ENCODE results near the gene GULP1.
"Not testable (repeated sequence)": the region's sequence is repeated elsewhere in the genome, so short reads cannot be mapped to it uniquely, and the experiment has no call there.

GULP1 gene

DNA sequence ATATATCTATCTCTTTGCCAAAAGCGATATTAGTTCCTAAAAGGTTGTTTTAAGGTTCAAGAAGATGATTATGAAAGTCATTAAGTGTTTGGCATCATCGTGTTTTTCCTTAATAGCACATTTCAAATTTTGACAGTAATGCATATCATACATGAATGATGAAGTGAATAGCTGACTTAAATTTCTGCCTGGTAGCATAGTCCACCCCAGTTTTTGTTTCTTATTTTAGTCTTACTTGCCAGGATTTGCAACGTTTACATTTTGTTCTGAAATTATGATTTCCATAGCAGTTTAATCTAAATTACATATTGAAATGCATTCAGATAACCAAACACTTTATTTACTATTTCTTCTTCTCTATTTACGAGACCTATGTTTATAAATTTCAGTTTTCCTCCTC, 201.1 kb downstream of the GULP1 start:
- no peak for DNase-seq

DNA sequence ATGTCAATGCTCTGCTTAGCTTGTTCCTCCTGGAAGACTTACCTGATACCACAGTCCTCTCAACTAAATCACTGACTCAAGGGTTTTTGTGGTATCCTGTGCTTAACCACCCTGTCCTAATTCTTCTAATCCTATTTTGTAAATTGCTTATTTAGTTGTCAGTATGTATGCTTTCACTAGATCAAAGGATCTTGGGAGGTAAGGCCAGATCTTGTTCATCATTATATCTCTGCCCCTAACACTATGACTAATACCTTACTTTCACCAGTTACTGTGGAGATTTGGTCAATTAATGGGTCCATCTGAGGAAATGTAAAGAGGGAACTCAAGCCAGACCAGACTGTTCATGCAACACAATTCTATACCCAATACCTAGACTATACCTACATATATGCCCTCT, 203.2 kb downstream of the GULP1 start:
- DNase-seq, result no peak

DNA sequence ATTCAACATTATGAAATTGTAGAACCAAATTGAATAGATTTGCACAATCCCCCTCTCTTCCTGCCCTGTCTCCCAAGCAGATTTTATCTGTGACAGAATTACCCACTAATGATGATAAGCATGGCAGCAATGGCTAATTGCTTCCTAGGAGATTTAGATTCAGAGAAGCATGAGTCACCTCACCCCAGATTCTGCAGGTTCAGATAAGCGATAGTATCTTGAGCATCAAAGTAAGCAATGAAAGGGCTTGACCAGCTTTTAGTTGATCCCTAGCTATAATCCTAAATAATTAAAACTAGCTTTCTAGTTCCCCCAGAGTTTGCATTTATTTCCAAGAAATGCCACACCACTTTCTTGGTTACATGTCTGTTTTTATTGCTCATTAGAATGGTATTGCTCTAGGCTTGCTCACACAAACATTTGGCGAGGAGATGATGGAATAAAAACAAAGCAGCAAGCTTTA, 204.3 kb downstream of the GULP1 start:
- no peak for DNase-seq

DNA sequence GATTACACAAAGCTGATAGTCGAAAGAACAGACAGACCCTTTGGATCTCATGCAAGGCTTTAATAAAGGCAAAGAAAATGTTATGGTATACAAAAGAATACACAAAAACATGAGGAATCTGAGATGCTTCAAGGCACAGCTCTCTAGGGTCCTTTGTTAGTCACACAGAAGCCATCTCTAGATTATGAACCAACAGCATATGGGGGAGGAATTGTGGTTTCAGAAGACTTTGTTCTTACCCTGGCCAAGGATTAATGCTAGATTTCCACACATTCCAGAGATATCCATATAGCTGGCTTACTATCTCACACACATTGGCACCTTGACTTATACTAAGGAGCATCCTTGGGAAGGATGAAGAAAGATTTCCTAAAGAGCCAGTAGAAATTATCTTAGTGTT, 206.1 kb downstream of the GULP1 start:
- no peak for DNase-seq

- no peak for DNase-seq
These were observed 212.3 kb downstream of the GULP1 start for GRCh38 chr2:188503975-188504374.

DNA sequence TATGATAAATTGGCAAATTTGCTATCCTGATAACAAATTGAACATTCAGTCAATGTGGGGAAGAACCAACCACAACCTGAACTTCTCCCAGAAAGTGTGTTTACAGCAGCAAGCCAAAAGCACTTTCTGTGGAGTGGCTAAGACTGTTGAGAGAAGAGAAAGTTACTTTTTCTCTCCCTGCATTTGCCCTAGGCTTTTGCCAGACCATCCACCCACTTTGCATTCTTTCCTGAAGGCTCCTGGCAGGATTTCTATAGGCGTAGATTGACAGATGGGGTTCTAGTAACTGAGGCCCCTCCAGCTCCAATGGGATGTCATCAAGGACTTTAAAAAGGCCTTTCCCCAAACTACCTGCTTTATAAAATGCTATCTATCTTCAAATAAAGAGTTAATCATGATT, 215.2 kb downstream of the GULP1 start:
- no peak for DNase-seq

DNA sequence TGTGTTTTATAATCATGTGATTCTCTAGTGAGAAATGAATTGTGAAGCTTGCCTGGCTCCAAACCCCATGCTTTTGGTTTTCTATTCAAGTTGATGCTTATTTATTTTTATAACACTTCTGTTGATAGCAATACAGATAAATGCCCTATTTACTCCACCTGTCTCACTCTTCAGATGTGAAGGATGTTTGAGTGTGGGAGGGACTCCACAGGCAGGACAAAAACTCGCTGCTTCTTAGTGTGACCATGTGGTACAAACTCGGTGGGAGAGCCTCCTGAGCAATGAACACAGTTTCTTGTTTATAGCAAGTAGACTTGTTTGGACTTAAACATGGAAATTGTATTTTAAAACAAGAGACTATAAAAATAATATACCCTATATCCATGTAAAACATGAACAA, 219.7 kb downstream of the GULP1 start:
- DNase-seq, result no peak

DNA sequence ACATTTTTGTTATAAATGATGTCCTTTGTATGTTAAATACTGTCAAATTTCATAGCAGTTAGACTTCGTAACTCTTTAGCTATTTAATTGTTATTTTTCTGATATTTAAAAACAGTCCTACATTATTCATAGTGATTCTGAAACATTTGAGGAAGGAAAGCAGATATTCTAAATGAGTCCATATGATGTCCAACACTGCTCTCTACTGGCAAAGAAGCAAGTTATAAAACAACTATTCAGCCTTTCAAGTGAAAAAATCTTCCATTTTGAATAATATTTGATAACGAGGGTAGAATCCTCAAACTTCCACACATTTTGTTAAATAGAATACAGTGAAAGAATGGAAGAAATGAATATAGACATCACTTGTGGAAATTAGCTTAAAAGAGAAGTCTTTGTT, 220.8 kb downstream of the GULP1 start:
- no peak for DNase-seq

- no peak for DNase-seq
These were observed 224.2 kb downstream of the GULP1 start for GRCh38 chr2:188515918-188516317.

DNA sequence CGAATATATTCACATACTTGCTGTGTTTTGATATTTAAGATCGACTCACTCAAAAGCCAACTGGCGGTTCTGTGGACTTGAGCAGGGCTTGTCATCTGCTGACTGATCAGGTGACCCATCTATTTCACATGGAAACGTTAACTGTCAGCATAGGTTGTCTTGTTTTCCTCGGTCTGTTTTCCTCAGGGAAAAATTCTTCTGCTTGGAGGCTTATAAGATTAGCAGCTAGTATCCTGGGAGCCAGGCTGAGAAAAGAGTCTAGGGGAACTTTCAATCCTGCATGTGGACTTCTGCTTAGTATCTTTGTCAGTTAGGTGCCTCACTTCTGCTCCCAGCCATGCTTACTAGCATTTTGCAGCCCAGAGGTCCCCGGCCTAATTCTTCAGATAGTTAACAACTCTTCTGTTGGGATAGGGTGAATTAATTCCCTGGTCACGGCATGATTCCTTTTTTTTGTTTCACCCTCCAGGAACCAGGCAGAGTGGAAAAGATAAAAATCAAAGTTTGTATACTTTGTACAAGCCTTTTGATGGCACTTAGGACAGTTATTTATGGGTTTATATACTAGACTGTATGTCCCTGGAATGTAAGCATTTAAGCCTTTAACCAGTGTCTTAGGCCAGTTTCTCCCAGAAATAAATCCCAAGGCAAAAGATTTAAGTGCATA, 226.0 kb downstream of the GULP1 start:
- no peak for DNase-seq

GRCh38 chr2:188518381-188518780, 226.7 kb downstream of the GULP1 start:
- no peak for DNase-seq

DNA sequence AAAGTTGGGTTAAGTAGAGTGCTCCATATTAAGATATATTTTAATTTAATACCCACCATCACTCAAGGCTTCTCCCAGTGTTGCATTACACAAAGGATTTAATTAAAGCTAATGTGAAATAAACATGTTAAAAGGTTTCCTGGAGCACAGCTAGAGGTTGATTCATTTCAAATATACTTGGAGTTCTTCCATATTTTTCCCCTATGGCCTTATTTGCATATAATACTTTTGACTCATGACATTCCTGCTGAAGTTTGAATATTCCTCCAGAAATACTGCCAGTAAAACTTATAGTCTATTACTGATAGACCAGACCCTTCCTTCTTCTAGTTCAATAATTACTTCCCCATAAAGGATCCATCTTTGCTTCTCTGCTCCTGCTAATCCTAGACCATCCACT, 227.5 kb downstream of the GULP1 start:
- DNase-seq, result no peak

DNA sequence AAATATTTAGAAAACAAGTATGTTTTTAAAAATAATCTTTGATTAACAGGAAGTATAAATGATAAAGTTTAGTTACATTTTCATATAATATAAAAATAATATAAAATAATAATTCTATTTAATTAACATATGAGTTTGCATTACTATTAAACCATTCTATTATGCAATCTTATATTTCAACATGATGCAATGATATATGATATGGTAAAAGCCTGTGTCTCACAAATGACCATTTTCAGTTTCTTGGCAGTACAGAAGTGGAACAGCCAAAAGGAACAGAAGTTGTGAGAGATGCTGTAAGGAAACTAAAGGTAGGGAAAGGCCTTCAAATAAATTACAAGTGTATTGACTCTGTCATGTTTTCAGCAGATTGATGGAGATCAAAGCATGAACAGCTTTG, 230.8 kb downstream of the GULP1 start:
- DNase-seq, result no peak

- no peak for DNase-seq
These were observed 232.2 kb downstream of the GULP1 start for GRCh38 chr2:188523919-188524318.

- DNase-seq, result peak; percentile 2
These were observed 232.9 kb downstream of the GULP1 start for GRCh38 chr2:188524519-188525113.

- DNase-seq, result no peak
These were observed 235.0 kb downstream of the GULP1 start for GRCh38 chr2:188526701-188527100.

- no peak for DNase-seq
These were observed 235.5 kb downstream of the GULP1 start for GRCh38 chr2:188527141-188527540.

GRCh38 chr2:188527581-188527993, 235.9 kb downstream of the GULP1 start:
- no peak for DNase-seq

DNA sequence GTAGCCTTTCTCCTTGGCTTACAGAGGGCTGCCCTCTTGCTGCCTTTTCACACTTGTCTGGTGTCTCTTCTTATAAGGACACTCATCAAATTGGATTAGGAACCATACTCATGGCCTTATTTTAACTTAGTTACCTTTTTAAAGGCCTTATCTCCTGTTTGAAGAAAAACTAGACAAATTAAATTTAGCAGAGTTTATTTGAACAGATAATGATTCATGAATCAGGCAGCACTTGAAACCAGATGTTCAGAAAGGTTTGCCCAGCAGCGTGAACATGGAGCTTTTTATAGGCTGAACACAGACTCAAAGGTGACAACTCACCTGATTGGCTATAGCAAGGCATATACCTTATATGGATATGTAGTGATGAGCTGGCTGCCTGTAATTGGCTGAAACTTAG, 238.0 kb downstream of the GULP1 start:
- no peak for DNase-seq

DNA sequence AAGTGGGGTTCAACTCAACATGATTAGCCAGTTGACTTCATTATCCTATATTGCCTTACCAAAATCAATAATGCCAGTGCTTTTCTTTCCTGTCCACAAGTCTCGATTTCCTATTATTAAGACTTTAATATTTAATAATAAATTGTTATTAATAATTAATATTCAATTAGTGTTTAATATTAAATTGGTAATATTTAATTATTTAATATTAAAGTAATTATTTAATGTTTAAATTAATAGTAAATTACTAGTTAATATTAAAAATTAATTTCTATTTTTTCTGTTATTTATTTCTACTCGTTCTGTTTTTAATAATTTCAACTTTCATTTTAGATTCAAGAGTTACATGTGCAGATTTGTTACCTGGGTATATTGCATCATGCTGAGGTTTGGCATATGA, 243.2 kb downstream of the GULP1 start:
- no peak for DNase-seq

GRCh38 chr2:188551671-188552070, 260.0 kb downstream of the GULP1 start:
- no peak for DNase-seq

- DNase-seq, result no peak
These were observed 265.4 kb downstream of the GULP1 start for GRCh38 chr2:188557081-188557480.

GRCh38 chr2:188559455-188559854, 267.8 kb downstream of the GULP1 start:
- DNase-seq, result not testable (repeated sequence)

- no peak for DNase-seq
These were observed 269.9 kb downstream of the GULP1 start for GRCh38 chr2:188561473-188561979.

Data from activated naive CD4-positive, alpha-beta T cell treated with Interleukin-2 at 50 U/mL for 16 hours (primary cell).